ENCODE data around the gene RAN. TPM values are rescaled to one million over a fixed set of nuclear protein-coding genes. Genes with fewer than 3 reads are reported as not detected.

RAN gene
- total RNA-seq (2021), result 1,968 and 1,971 TPM in 2 replicates
- long read RNA-seq, transcript RAN-202 (6 exons, 1,530 nt), result minor isoform, 110 of 4,760 reads
- long read RNA-seq, transcript RAN-203 (6 exons, 2,455 nt), result minor isoform, 77 of 4,760 reads
- long read RNA-seq, transcript RAN-212 (7 exons, 2,661 nt), result major isoform, 4,444 of 4,760 reads
- long read RNA-seq, partial matches to known transcripts, result 41 of 4,760 reads
- long read RNA-seq, other reads (novel, unspliced or antisense), result 86 of 4,760 reads

DNA sequence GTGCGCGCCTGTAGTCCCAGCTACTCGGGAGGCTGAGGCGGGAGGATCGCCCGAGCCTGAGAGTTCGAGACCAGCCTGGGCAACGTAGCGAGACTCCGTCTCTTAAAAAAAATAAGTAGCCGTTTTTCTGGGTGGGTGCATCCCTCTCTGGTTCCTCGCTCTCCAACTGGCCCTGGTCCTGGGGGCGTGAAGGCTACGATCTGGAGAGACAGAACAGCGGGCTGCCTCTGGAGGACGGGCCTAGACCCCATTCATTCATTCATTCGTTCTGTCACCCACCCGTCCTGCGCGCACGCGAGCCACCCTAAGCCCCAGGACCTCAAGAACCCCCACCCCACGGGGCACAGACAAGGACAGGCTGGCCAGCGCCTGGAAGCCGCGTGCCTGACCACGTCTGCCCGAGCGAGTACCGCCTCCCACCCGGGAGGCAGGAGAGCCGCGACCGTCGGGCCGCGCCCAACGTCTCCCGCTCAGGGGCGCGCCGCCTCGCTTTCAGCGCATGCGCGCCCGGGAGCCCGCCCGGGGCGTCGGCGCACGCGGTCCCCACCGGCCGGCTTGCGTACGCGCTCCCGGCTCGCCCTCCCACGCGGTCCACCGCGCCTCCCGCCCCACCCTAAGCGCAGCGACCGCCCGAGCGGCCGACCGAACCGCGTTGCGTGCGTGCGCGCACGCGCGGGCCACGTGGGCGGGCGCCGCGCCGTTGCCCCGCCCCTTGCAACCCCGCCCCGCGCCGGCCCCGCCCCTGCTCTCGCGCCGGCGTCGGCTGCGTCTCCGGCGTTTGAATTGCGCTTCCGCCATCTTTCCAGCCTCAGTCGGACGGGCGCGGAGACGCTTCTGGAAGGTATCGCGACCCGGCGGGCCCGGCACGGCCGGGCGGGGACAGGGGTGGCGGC lies at the start of gene RAN:
TSS of gene RAN (plus strand) at position 781 of the 893 bp plus-strand sequence. CDS start 528 bp downstream, outside the sequence.
- peak within 1 kb of the TSS; percentile 86 for H4K5ac ChIP-seq (ENCODE audit: insufficient read length, low read depth, low read length)
- H3K79me1 ChIP-seq (ENCODE audit: insufficient read depth, low read depth, low read length, poor library complexity, severe bottlenecking), result no peaks in the 10 kb centered on the region
- no CpG with 5 or more reads among the region's 118 CpGs for WGBS (ENCODE audit: extremely low coverage, insufficient read length, low lambda C conversion rate)
- peaks cover 39 to 41% (median 41%) of the 10 kb centered on the region in 3 experiments for H3K36me3 Mint-ChIP-seq (ENCODE audit: insufficient read depth in 1 of 3, low read depth in 3 of 3)
- peaks cover 12% of the 10 kb centered on the region for H3K23me2 ChIP-seq (ENCODE audit: insufficient read length, low read depth, low read length, poor library complexity, severe bottlenecking)
- DNase-seq, result peak; percentile 89
- peaks cover 3% of the 10 kb centered on the region for H4K20me1 ChIP-seq (ENCODE audit: control insufficient read depth, insufficient read depth, insufficient read length)
- no peak within 1 kb of the TSS for H3K23ac ChIP-seq (ENCODE audit: insufficient read length, low read depth, low read length)
- no peak within 1 kb of the TSS for H3T11ph ChIP-seq (ENCODE audit: low read length)
- no peak within 1 kb of the TSS; the same call in 1 of the 2 replicates for H3K4ac ChIP-seq (ENCODE audit: low read depth, low read length)
- no peaks in the 10 kb centered on the region for H3K27me3 ChIP-seq (ENCODE audit: insufficient read depth, low read length)
- peak within 1 kb of the TSS; percentile 70 for H2BK12ac ChIP-seq (ENCODE audit: insufficient read length, low read depth, low read length)
- peak within 1 kb of the TSS; percentile 98 to 99 (median 99) for H3K27ac Mint-ChIP-seq
- peak within 1 kb of the TSS; percentile 92 to 99 for H3K4me3 Mint-ChIP-seq
- H2BK20ac ChIP-seq (ENCODE audit: low read depth, low read length, poor library complexity, severe bottlenecking), result no peak within 1 kb of the TSS
- H3K27ac ChIP-seq (ENCODE audit: insufficient read length, low read depth, low read length), result no peak within 1 kb of the TSS
- H3K14ac ChIP-seq (ENCODE audit: insufficient read depth, low read length), result peak within 1 kb of the TSS; percentile 99
- peak within 1 kb of the TSS; percentile 0 for H3K56ac ChIP-seq (ENCODE audit: insufficient read length, low read depth, low read length)
- peaks cover 0 to 2% of the 10 kb centered on the region in 2 experiments; a peak in 1 of 5 replicates for H3K9me3 Mint-ChIP-seq
- H3K4me2 ChIP-seq (ENCODE audit: insufficient read depth, insufficient read length, low read length), result peak within 1 kb of the TSS; percentile 97
- peak within 1 kb of the TSS; percentile 21 for H4K91ac ChIP-seq (ENCODE audit: insufficient read length, low read depth, low read length)
- peaks cover 13% of the 10 kb centered on the region; the same call in 1 of the 2 replicates for H3K79me2 ChIP-seq (ENCODE audit: insufficient read depth, low read length)
- H3K9me3 ChIP-seq (ENCODE audit: control insufficient read depth, low read depth, low read length), result no peaks in the 10 kb centered on the region
- H2AK5ac ChIP-seq (ENCODE audit: insufficient read length, low read length), result no peak within 1 kb of the TSS
- peak within 1 kb of the TSS; percentile 96 for H3K9ac ChIP-seq (ENCODE audit: extremely low read depth, insufficient read length, low read length)
- H3K4me1 Mint-ChIP-seq, result peaks cover 37 to 46% of the 10 kb centered on the region in 2 experiments
- no peak within 1 kb of the TSS for H2BK5ac ChIP-seq (ENCODE audit: insufficient read length, low read length)
- no peak within 1 kb of the TSS for H2AFZ ChIP-seq (ENCODE audit: low read length)
- peak within 1 kb of the TSS; percentile 96 for H3K18ac ChIP-seq (ENCODE audit: insufficient read length, low read depth, low read length)
- H3K27me3 Mint-ChIP-seq (ENCODE audit: low read depth), result no peaks in the 10 kb centered on the region
- H2BK120ac ChIP-seq (ENCODE audit: low read depth, low read length, poor library complexity, severe bottlenecking), result no peak within 1 kb of the TSS
- TF ChIP-seq, protein P1, sequence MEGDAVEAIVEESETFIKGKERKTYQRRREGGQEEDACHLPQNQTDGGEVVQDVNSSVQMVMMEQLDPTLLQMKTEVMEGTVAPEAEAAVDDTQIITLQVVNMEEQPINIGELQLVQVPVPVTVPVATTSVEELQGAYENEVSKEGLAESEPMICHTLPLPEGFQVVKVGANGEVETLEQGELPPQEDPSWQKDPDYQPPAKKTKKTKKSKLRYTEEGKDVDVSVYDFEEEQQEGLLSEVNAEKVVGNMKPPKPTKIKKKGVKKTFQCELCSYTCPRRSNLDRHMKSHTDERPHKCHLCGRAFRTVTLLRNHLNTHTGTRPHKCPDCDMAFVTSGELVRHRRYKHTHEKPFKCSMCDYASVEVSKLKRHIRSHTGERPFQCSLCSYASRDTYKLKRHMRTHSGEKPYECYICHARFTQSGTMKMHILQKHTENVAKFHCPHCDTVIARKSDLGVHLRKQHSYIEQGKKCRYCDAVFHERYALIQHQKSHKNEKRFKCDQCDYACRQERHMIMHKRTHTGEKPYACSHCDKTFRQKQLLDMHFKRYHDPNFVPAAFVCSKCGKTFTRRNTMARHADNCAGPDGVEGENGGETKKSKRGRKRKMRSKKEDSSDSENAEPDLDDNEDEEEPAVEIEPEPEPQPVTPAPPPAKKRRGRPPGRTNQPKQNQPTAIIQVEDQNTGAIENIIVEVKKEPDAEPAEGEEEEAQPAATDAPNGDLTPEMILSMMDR (conservative IDR thresholded peaks at IDR 0.05), result no peak
- no peak within 1 kb of the TSS; the same call in 1 of the 2 replicates for H2BK15ac ChIP-seq (ENCODE audit: low read depth, low read length)
- H3K4me1 ChIP-seq (ENCODE audit: insufficient read depth, low read length), result peaks cover 2% of the 10 kb centered on the region; the same call in 1 of the 2 replicates
- no peak within 1 kb of the TSS for H4K8ac ChIP-seq (replicated peaks; ENCODE audit: insufficient read length, low read depth, low read length)
